Measurements from ENCODE around the gene CALML5. TPM values are rescaled to one million over a fixed set of nuclear protein-coding genes. Genes with fewer than 3 reads are reported as not detected.

Gene CALML5
- polyA plus RNA-seq, 1 donor from 2014 or later = not detected

DNA sequence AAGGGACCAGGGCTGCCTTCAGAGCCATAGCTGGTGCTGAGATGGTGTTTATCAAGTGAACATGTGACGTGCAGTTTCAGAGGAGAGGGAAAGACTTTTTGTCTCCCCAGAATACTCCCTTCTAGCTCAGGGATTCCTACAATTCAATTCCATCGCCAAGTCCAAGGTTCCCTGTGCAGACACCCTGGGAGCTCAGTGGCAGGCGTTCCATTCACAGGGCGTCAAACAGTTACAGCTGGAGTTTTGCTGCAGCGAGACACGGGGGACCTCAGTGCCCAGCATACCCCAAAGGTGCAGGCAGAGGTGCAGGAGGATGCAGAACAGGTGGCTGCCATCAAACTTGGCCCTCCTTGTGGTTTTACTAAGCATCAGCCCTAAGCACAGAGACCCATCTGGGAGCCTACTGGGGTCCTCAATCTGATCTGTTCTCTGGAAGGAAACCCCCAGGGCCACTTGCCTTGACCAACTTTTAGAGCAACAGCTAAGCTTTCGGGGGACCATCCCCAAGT is 846 bp upstream of the CALML5 start:
- no peak for TF ChIP-seq MXI1 (conservative IDR thresholded peaks at IDR 0.05; ENCODE audit: poor library complexity, severe bottlenecking)
- TF ChIP-seq, protein P1, sequence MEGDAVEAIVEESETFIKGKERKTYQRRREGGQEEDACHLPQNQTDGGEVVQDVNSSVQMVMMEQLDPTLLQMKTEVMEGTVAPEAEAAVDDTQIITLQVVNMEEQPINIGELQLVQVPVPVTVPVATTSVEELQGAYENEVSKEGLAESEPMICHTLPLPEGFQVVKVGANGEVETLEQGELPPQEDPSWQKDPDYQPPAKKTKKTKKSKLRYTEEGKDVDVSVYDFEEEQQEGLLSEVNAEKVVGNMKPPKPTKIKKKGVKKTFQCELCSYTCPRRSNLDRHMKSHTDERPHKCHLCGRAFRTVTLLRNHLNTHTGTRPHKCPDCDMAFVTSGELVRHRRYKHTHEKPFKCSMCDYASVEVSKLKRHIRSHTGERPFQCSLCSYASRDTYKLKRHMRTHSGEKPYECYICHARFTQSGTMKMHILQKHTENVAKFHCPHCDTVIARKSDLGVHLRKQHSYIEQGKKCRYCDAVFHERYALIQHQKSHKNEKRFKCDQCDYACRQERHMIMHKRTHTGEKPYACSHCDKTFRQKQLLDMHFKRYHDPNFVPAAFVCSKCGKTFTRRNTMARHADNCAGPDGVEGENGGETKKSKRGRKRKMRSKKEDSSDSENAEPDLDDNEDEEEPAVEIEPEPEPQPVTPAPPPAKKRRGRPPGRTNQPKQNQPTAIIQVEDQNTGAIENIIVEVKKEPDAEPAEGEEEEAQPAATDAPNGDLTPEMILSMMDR (IDR thresholded peaks at IDR 0.05; ENCODE audit: poor library complexity, severe bottlenecking) = no peak
- TF ChIP-seq SMC3 (conservative IDR thresholded peaks at IDR 0.05; ENCODE audit: poor library complexity) = no peak
- no peak for TF ChIP-seq POLR2AphosphoS5 (IDR thresholded peaks at IDR 0.05)
- TF ChIP-seq EP300 (conservative IDR thresholded peaks at IDR 0.05; ENCODE audit: poor library complexity, severe bottlenecking) = no peak
- no peak for TF ChIP-seq RAD21 (conservative IDR thresholded peaks at IDR 0.05)
- no peak for TF ChIP-seq EZH2 (IDR thresholded peaks at IDR 0.05; ENCODE audit: borderline replicate concordance, insufficient read depth, low read length, poor library complexity, severe bottlenecking)
- TF ChIP-seq, protein P2, sequence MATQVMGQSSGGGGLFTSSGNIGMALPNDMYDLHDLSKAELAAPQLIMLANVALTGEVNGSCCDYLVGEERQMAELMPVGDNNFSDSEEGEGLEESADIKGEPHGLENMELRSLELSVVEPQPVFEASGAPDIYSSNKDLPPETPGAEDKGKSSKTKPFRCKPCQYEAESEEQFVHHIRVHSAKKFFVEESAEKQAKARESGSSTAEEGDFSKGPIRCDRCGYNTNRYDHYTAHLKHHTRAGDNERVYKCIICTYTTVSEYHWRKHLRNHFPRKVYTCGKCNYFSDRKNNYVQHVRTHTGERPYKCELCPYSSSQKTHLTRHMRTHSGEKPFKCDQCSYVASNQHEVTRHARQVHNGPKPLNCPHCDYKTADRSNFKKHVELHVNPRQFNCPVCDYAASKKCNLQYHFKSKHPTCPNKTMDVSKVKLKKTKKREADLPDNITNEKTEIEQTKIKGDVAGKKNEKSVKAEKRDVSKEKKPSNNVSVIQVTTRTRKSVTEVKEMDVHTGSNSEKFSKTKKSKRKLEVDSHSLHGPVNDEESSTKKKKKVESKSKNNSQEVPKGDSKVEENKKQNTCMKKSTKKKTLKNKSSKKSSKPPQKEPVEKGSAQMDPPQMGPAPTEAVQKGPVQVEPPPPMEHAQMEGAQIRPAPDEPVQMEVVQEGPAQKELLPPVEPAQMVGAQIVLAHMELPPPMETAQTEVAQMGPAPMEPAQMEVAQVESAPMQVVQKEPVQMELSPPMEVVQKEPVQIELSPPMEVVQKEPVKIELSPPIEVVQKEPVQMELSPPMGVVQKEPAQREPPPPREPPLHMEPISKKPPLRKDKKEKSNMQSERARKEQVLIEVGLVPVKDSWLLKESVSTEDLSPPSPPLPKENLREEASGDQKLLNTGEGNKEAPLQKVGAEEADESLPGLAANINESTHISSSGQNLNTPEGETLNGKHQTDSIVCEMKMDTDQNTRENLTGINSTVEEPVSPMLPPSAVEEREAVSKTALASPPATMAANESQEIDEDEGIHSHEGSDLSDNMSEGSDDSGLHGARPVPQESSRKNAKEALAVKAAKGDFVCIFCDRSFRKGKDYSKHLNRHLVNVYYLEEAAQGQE (IDR thresholded peaks at IDR 0.05; ENCODE audit: borderline replicate concordance) = no peak
- TF ChIP-seq TAF1 (IDR thresholded peaks at IDR 0.05; ENCODE audit: low read depth) = no peak
- no peak overlapping the region for H2AFZ ChIP-seq (ENCODE audit: low read depth, low read length)
- no peak overlapping the region for H3K9ac ChIP-seq (ENCODE audit: low read length)
- H3K27ac ChIP-seq (ENCODE audit: low read length) = no peak overlapping the region
- no peaks in the 10 kb centered on the region for H3K9me2 ChIP-seq (ENCODE audit: insufficient read depth, low read length)
- no peak overlapping the region for H3K4me3 ChIP-seq (ENCODE audit: low read length)
- no peaks in the 10 kb centered on the region for H3K27me3 ChIP-seq (ENCODE audit: insufficient read depth, low read depth, low read length)
- H3K36me3 ChIP-seq (ENCODE audit: insufficient read depth, low read length) = no peaks in the 10 kb centered on the region
- H4K20me1 ChIP-seq (ENCODE audit: insufficient read depth) = no peaks in the 10 kb centered on the region
- no peaks in the 10 kb centered on the region for H3K9me3 ChIP-seq (ENCODE audit: low read length)
- no peaks in the 10 kb centered on the region for H3K79me2 ChIP-seq (replicated peaks; ENCODE audit: insufficient read depth, low read length)
- no peaks in the 10 kb centered on the region for H3F3A ChIP-seq (ENCODE audit: insufficient read depth, low read length, poor library complexity, severe bottlenecking)
- H3K4me2 ChIP-seq (ENCODE audit: low read length) = no peak overlapping the region

DNA sequence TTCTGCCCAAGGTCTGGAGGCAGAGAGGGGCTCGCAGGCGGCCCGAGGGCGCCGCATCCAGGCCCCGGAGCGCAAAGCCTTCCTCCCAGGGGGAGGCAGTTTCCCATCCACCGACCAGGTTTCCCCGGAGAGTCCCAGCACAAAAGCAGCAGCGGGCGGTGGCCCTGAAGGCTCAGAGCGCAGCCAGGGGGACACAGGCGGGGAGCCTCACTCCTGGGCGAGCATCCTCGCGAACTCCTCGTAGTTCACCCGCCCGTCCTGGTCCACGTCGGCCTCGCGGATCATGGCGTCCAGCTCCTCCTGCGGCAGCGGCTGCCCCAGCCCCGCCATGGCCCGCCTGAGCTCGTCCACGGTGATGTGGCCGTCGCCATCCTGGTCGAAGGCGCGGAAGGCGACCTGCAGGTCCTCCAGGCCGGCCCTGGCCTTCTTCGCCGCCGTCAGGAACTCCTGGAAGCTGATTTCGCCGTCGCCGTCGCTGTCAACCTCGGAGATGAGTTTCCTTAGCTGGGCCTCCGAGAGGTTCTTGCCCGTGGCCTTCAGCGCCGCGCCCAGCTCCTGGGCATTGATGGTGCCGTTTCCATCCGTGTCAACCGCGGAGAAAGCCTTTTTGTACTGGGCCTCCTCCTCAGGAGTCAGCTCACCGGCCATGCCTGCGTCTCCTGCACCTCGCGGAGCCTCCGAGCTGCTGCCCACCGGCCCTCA is 428 bp downstream of the CALML5 start:
- no peaks in the 10 kb centered on the region for H3F3A ChIP-seq (ENCODE audit: insufficient read depth, low read length, poor library complexity, severe bottlenecking)
- no peak overlapping the region for H3K4me2 ChIP-seq (ENCODE audit: low read length)
- no peak overlapping the region for H2AFZ ChIP-seq (ENCODE audit: low read depth, low read length)
- no peaks in the 10 kb centered on the region for H3K36me3 ChIP-seq (ENCODE audit: insufficient read depth, low read length)
- no peaks in the 10 kb centered on the region for H3K27me3 ChIP-seq (ENCODE audit: insufficient read depth, low read depth, low read length)
- no peaks in the 10 kb centered on the region for H3K9me2 ChIP-seq (ENCODE audit: insufficient read depth, low read length)
- TF ChIP-seq TAF1 (IDR thresholded peaks at IDR 0.05; ENCODE audit: low read depth) (no peak), EZH2 (IDR thresholded peaks at IDR 0.05; ENCODE audit: borderline replicate concordance, insufficient read depth, low read length, poor library complexity, severe bottlenecking) (no peak), MXI1 (conservative IDR thresholded peaks at IDR 0.05; ENCODE audit: poor library complexity, severe bottlenecking) (no peak), SMC3 (conservative IDR thresholded peaks at IDR 0.05; ENCODE audit: poor library complexity) (no peak), RAD21 (conservative IDR thresholded peaks at IDR 0.05) (no peak), POLR2AphosphoS5 (IDR thresholded peaks at IDR 0.05) (no peak), EP300 (conservative IDR thresholded peaks at IDR 0.05; ENCODE audit: poor library complexity, severe bottlenecking) (no peak)
- TF ChIP-seq, protein P2 (IDR thresholded peaks at IDR 0.05; ENCODE audit: borderline replicate concordance) = no peak
- TF ChIP-seq, protein P1 (IDR thresholded peaks at IDR 0.05; ENCODE audit: poor library complexity, severe bottlenecking) = no peak
- no peaks in the 10 kb centered on the region for H3K9me3 ChIP-seq (ENCODE audit: low read length)
- H3K9ac ChIP-seq (ENCODE audit: low read length) = no peak overlapping the region
- H3K27ac ChIP-seq (ENCODE audit: low read length) = no peak overlapping the region
- H3K4me3 ChIP-seq (ENCODE audit: low read length) = no peak overlapping the region
- no peaks in the 10 kb centered on the region for H3K79me2 ChIP-seq (replicated peaks; ENCODE audit: insufficient read depth, low read length)
- no peaks in the 10 kb centered on the region for H4K20me1 ChIP-seq (ENCODE audit: insufficient read depth)

Data from neural cell (in vitro differentiated cells).